ENCODE data around the gene MEGF6. TPM values are rescaled to one million over a fixed set of nuclear protein-coding genes. Genes with fewer than 3 reads are reported as not detected.
A peak's percentile ranks its signal among the peaks of the same experiment; 100 is the strongest.

Gene MEGF6
- total RNA-seq, 1 donor: 85.4 TPM

GRCh38 chr1:3459051-3459908 lies 152.0 kb downstream of the MEGF6 start:
- no peak overlapping the region for H3K4me3 ChIP-seq (ENCODE audit: insufficient read depth, low read length)
- H3K9me3 ChIP-seq (ENCODE audit: low read depth, low read length): no peaks in the 10 kb centered on the region
- H3K4me1 ChIP-seq (ENCODE audit: insufficient read depth, low read length): no peaks in the 10 kb centered on the region
- H3K36me3 ChIP-seq (ENCODE audit: insufficient read depth, low read length): no peaks in the 10 kb centered on the region
- H3K27me3 ChIP-seq (ENCODE audit: insufficient read depth, low read length): peaks cover 3% of the 10 kb centered on the region
- TF ChIP-seq, protein P1, sequence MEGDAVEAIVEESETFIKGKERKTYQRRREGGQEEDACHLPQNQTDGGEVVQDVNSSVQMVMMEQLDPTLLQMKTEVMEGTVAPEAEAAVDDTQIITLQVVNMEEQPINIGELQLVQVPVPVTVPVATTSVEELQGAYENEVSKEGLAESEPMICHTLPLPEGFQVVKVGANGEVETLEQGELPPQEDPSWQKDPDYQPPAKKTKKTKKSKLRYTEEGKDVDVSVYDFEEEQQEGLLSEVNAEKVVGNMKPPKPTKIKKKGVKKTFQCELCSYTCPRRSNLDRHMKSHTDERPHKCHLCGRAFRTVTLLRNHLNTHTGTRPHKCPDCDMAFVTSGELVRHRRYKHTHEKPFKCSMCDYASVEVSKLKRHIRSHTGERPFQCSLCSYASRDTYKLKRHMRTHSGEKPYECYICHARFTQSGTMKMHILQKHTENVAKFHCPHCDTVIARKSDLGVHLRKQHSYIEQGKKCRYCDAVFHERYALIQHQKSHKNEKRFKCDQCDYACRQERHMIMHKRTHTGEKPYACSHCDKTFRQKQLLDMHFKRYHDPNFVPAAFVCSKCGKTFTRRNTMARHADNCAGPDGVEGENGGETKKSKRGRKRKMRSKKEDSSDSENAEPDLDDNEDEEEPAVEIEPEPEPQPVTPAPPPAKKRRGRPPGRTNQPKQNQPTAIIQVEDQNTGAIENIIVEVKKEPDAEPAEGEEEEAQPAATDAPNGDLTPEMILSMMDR (IDR thresholded peaks at IDR 0.05; ENCODE audit: extremely low read depth, low read depth, low read length): no peak
- no peaks in the 10 kb centered on the region for H4K20me1 ChIP-seq (ENCODE audit: insufficient read depth, low read length)
- no peak overlapping the region for H3K27ac ChIP-seq (ENCODE audit: low read depth, low read length)
- H3K79me2 ChIP-seq (ENCODE audit: insufficient read depth, low read length): no peaks in the 10 kb centered on the region
- H3K4me2 ChIP-seq (ENCODE audit: insufficient read depth, low read length): no peak overlapping the region
- H2AFZ ChIP-seq (ENCODE audit: low read length): no peak overlapping the region
- DNase-seq (ENCODE audit: insufficient read length, low spot score, missing footprints): peak; percentile 86

- Histone ChIP-seq H3K27ac (ENCODE audit: low read depth, low read length) (no peak overlapping the region), H2AFZ (ENCODE audit: low read length) (no peak overlapping the region), H3K4me3 (ENCODE audit: insufficient read depth, low read length) (no peak overlapping the region), H3K9me3 (ENCODE audit: low read depth, low read length) (no peaks in the 10 kb centered on the region), H4K20me1 (ENCODE audit: insufficient read depth, low read length) (no peaks in the 10 kb centered on the region), H3K36me3 (ENCODE audit: insufficient read depth, low read length) (no peaks in the 10 kb centered on the region), H3K27me3 (ENCODE audit: insufficient read depth, low read length) (peaks cover 10% of the 10 kb centered on the region), H3K4me1 (ENCODE audit: insufficient read depth, low read length) (no peaks in the 10 kb centered on the region), H3K79me2 (ENCODE audit: insufficient read depth, low read length) (no peaks in the 10 kb centered on the region), H3K4me2 (ENCODE audit: insufficient read depth, low read length) (no peak overlapping the region)
- peak; percentile 69 for DNase-seq (ENCODE audit: insufficient read length, low spot score, missing footprints)
- TF ChIP-seq, protein P1 (IDR thresholded peaks at IDR 0.05; ENCODE audit: extremely low read depth, low read depth, low read length): no peak
Observed at GRCh38 chr1:3457910-3458883, 153.1 kb downstream of the MEGF6 start.

- DNase-seq (ENCODE audit: insufficient read length, low spot score, missing footprints): peak; percentile 71
- TF ChIP-seq, protein P1 (IDR thresholded peaks at IDR 0.05; ENCODE audit: extremely low read depth, low read depth, low read length): no peak
- peaks cover 10% of the 10 kb centered on the region for H3K27me3 ChIP-seq (ENCODE audit: insufficient read depth, low read length)
- peaks cover 4% of the 10 kb centered on the region for H4K20me1 ChIP-seq (ENCODE audit: insufficient read depth, low read length)
- H3K79me2 ChIP-seq (ENCODE audit: insufficient read depth, low read length): no peaks in the 10 kb centered on the region
- H3K9me3 ChIP-seq (ENCODE audit: low read depth, low read length): no peaks in the 10 kb centered on the region
- no peak overlapping the region for H2AFZ ChIP-seq (ENCODE audit: low read length)
- no peak overlapping the region for H3K27ac ChIP-seq (ENCODE audit: low read depth, low read length)
- no peaks in the 10 kb centered on the region for H3K36me3 ChIP-seq (ENCODE audit: insufficient read depth, low read length)
- H3K4me1 ChIP-seq (ENCODE audit: insufficient read depth, low read length): no peaks in the 10 kb centered on the region
- H3K4me2 ChIP-seq (ENCODE audit: insufficient read depth, low read length): no peak overlapping the region
- H3K4me3 ChIP-seq (ENCODE audit: insufficient read depth, low read length): no peak overlapping the region
Observed at GRCh38 chr1:3456964-3457909, 154.1 kb downstream of the MEGF6 start.
